Smooth muscle cell (in vitro differentiated cells): ENCODE results near the gene NOTCH2. TPM values are rescaled to one million over a fixed set of nuclear protein-coding genes. Genes with fewer than 3 reads are reported as not detected.

ENCODE experiments used
- DNase-seq: peaks from one replicate; lab custom pipeline; 2025; ENCODE audit not compliant: unreplicated experiment; lab: John Stamatoyannopoulos, UW
- H2AFZ ChIP-seq: fragments of 200-600 bp; sonication (generic); 2 replicates; pipeline ENCODE4 v1.6.0; 2016; ENCODE audit warnings: antibody characterized with exemption, low read depth, mild to moderate bottlenecking
- H3F3A ChIP-seq: fragments of 200-600 bp; sonication (generic); 2 replicates; pipeline ENCODE4 v1.6.0; 2017; ENCODE audit warnings: antibody characterized with exemption, low read depth
- H3K27ac ChIP-seq: fragments of 200-600 bp; sonication (generic); 2 replicates; pipeline ENCODE4 v1.5.1; 2016; ENCODE audit warnings: low read depth, mild to moderate bottlenecking
- H3K27me3 ChIP-seq: fragments of 200-600 bp; sonication (generic); 2 replicates; pipeline ENCODE4 v1.6.1; 2016; ENCODE audit warnings: low read depth, mild to moderate bottlenecking
- H3K36me3 ChIP-seq: fragments of 200-600 bp; sonication (generic); 2 replicates; pipeline ENCODE4 v1.5.1; 2016; ENCODE audit warnings: low read depth
- H3K4me1 ChIP-seq: fragments of 200-600 bp; sonication (generic); 2 replicates; pipeline ENCODE4 v1.5.1; 2016; ENCODE audit warnings: low read depth
- H3K4me2 ChIP-seq: fragments of 200-600 bp; sonication (generic); 2 replicates; pipeline ENCODE4 v1.6.0; 2016; ENCODE audit warnings: mild to moderate bottlenecking
- H3K4me3 ChIP-seq: fragments of 200-600 bp; sonication (generic); 2 replicates; pipeline ENCODE4 v1.5.1; 2016; ENCODE audit warnings: mild to moderate bottlenecking
- H3K79me2 ChIP-seq: fragments of 200-600 bp; sonication (generic); 2 replicates; pipeline ENCODE4 v1.6.0; 2016; ENCODE audit warnings: low read depth, mild to moderate bottlenecking
- H3K9ac ChIP-seq: fragments of 200-600 bp; sonication (generic); 2 replicates; pipeline ENCODE4 v1.6.0; 2016; ENCODE audit warnings: low read depth
- H3K9me3 ChIP-seq: fragments of 200-600 bp; sonication (generic); replicated peaks from 2 replicates; pipeline ENCODE4 v1.5.1; 2016; ENCODE audit warnings: low read depth
- H4K20me1 ChIP-seq: fragments of 200-600 bp; sonication (generic); 2 replicates; pipeline ENCODE4 v1.6.0; 2016; ENCODE audit warnings: low read depth
- WGBS: methylation state at CpG from one replicate; pipeline ENCODE4 v1.1.7; 2016; ENCODE audit warnings: low lambda C conversion rate; 5-methylcytosine and 5-hydroxymethylcytosine counted together
- polyA plus RNA-seq: library from polyadenylated mRNA; unstranded; fragments of >200 nt; fragmentation: Nextera tagmentation; extraction: Ambion mirVana; gene quantifications from 2 replicates; pipeline ENCODE4 v1.2.1, GENCODE V29; 2016
- total RNA-seq: library from RNA; depleted of rRNA; stranded (reverse); fragments of >200 nt; gene quantifications from 2 replicates; pipeline ENCODE4 v1.2.3, GENCODE V29; 2014
- TF ChIP-seq, protein P1 (sequence below): fragments of 200-600 bp; sonication (generic); IDR thresholded peaks from 2 replicates; pipeline ENCODE4 v1.5.1; 2017; ENCODE audit warnings: borderline replicate concordance, mild to moderate bottlenecking, antibody characterized with exemption; ENCODE audit not compliant: insufficient read depth, poor library complexity, severe bottlenecking

Gene NOTCH2
- total and polyA plus RNA-seq, 2 experiments from 2014 or later: 50.3 to 133 TPM

- no peak overlapping the region for H3K9ac ChIP-seq
- peaks cover 39% of the 10 kb centered on the region for H3K36me3 ChIP-seq
- no peak overlapping the region for H3K27ac ChIP-seq
- DNase-seq: no peak
- TF ChIP-seq, protein P1, sequence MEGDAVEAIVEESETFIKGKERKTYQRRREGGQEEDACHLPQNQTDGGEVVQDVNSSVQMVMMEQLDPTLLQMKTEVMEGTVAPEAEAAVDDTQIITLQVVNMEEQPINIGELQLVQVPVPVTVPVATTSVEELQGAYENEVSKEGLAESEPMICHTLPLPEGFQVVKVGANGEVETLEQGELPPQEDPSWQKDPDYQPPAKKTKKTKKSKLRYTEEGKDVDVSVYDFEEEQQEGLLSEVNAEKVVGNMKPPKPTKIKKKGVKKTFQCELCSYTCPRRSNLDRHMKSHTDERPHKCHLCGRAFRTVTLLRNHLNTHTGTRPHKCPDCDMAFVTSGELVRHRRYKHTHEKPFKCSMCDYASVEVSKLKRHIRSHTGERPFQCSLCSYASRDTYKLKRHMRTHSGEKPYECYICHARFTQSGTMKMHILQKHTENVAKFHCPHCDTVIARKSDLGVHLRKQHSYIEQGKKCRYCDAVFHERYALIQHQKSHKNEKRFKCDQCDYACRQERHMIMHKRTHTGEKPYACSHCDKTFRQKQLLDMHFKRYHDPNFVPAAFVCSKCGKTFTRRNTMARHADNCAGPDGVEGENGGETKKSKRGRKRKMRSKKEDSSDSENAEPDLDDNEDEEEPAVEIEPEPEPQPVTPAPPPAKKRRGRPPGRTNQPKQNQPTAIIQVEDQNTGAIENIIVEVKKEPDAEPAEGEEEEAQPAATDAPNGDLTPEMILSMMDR: no peak
- peaks cover 13% of the 10 kb centered on the region for H3K79me2 ChIP-seq
- no peak overlapping the region for H3K4me3 ChIP-seq
- H3K4me1 ChIP-seq: no peaks in the 10 kb centered on the region
- H2AFZ ChIP-seq: no peak overlapping the region
- H4K20me1 ChIP-seq: peaks cover 18% of the 10 kb centered on the region
- no peaks in the 10 kb centered on the region for H3K27me3 ChIP-seq
- H3F3A ChIP-seq: no peaks in the 10 kb centered on the region
- H3K9me3 ChIP-seq: no peaks in the 10 kb centered on the region
- no peak overlapping the region for H3K4me2 ChIP-seq
These were observed 128.8 kb downstream of the NOTCH2 start for GRCh38 chr1:119940697-119941096.

- H4K20me1 ChIP-seq: no peaks in the 10 kb centered on the region
- H3K36me3 ChIP-seq: peaks cover 55% of the 10 kb centered on the region
- no peaks in the 10 kb centered on the region for H3K4me1 ChIP-seq
- H3K27ac ChIP-seq: no peak overlapping the region
- no peaks in the 10 kb centered on the region for H3K9me3 ChIP-seq
- peaks cover 4% of the 10 kb centered on the region for H3F3A ChIP-seq
- DNase-seq: no peak
- H3K4me3 ChIP-seq: no peak overlapping the region
- H3K27me3 ChIP-seq: no peaks in the 10 kb centered on the region
- H3K79me2 ChIP-seq: no peaks in the 10 kb centered on the region
- H3K9ac ChIP-seq: no peak overlapping the region
- TF ChIP-seq, protein P1: no peak
- H3K4me2 ChIP-seq: no peak overlapping the region
- WGBS: 98% methylated on average over 5 of the region's 5 CpGs
- no peak overlapping the region for H2AFZ ChIP-seq
These were observed 132.3 kb downstream of the NOTCH2 start for GRCh38 chr1:119937198-119937597.

GRCh38 chr1:119935915-119936314 is 133.5 kb downstream of the NOTCH2 start:
- no peaks in the 10 kb centered on the region for H3K4me1 ChIP-seq
- H3K27me3 ChIP-seq: no peaks in the 10 kb centered on the region
- H3K4me3 ChIP-seq: no peak overlapping the region
- H3K4me2 ChIP-seq: no peak overlapping the region
- H3K9me3 ChIP-seq: no peaks in the 10 kb centered on the region
- DNase-seq: no peak
- H2AFZ ChIP-seq: no peak overlapping the region
- TF ChIP-seq, protein P1: no peak
- peaks cover 5% of the 10 kb centered on the region for H4K20me1 ChIP-seq
- H3K9ac ChIP-seq: no peak overlapping the region
- H3F3A ChIP-seq: peaks cover 4% of the 10 kb centered on the region
- H3K27ac ChIP-seq: no peak overlapping the region
- no peaks in the 10 kb centered on the region for H3K79me2 ChIP-seq
- WGBS: 97% methylated on average over 2 of the region's 2 CpGs
- peaks cover 46% of the 10 kb centered on the region for H3K36me3 ChIP-seq

- Histone ChIP-seq H3K36me3 (peaks cover 44% of the 10 kb centered on the region), H3K4me3 (no peak overlapping the region), H3K4me1 (no peaks in the 10 kb centered on the region), H3K9ac (no peak overlapping the region), H2AFZ (no peak overlapping the region), H3K27ac (no peak overlapping the region), H4K20me1 (peaks cover 8% of the 10 kb centered on the region), H3K27me3 (no peaks in the 10 kb centered on the region), H3K79me2 (no peaks in the 10 kb centered on the region), H3F3A (peaks cover 4% of the 10 kb centered on the region), H3K4me2 (no peak overlapping the region), H3K9me3 (no peaks in the 10 kb centered on the region)
- WGBS: 100% methylated on average over 1 of the region's 1 CpG
- TF ChIP-seq, protein P1: no peak
- no peak for DNase-seq
These were observed 134.1 kb downstream of the NOTCH2 start for GRCh38 chr1:119935373-119935772.
